Right lung (tissue), 5 donors: ENCODE data around the gene LAGE3. TPM values are rescaled to one million over a fixed set of nuclear protein-coding genes. Genes with fewer than 3 reads are reported as not detected.
"Not testable (repeated sequence)": the region's sequence is repeated elsewhere in the genome, so short reads cannot be mapped to it uniquely, and the experiment has no call there.

Source experiments
- DNase-seq, 2 donors: peaks; one replicate each; pipeline ENCODE4 v3.0.0-alpha.2; 2013
- polyA plus RNA-seq, 5 donors: library from polyadenylated mRNA; unstranded; fragments of 120-200 nt; gene quantifications; one replicate each; pipeline versions ENCODE4 v1.2.1 to v1.2.3, GENCODE V29; 2013; ENCODE audit warnings: inconsistent platforms in 1 of 5, low replicate concordance in 1 of 5; ENCODE audit not compliant: insufficient read length in 5 of 5, insufficient read depth in 1 of 5

The LAGE3 gene
- polyA plus RNA-seq, 5 donors: 12.4 to 33.4 (median 17.1) TPM

- DNase-seq: no peak
Observed at GRCh38 chrX:154506483-154507332, 27.6 kb upstream of the LAGE3 start.

- DNase-seq: no peak
Observed at GRCh38 chrX:154505734-154506133, 26.7 kb upstream of the LAGE3 start.

GRCh38 chrX:154502989-154503388 lies 23.9 kb upstream of the LAGE3 start:
- DNase-seq: no peak

GRCh38 chrX:154502098-154502497 lies 23.0 kb upstream of the LAGE3 start:
- DNase-seq: no peak

- not testable (repeated sequence) for DNase-seq
Observed at GRCh38 chrX:154501423-154501822, 22.3 kb upstream of the LAGE3 start.

GRCh38 chrX:154496591-154497137 lies 17.6 kb upstream of the LAGE3 start:
- not testable (repeated sequence) for DNase-seq

- no peak for DNase-seq
Observed at GRCh38 chrX:154495472-154495922, 16.4 kb upstream of the LAGE3 start.

GRCh38 chrX:154494715-154495114 lies 15.6 kb upstream of the LAGE3 start:
- no peak for DNase-seq

- peak; percentile 93 for DNase-seq
Observed at GRCh38 chrX:154490414-154491083, 11.5 kb upstream of the LAGE3 start, which contains the start of gene SLC10A3. Gene SLC10A3, minus strand, starts transcription at chrX:154490629. Its CDS starts 1,689 bp downstream, at chrX:154488940.

GRCh38 chrX:154490021-154490413 lies 10.9 kb upstream of the LAGE3 start:
- no peak for DNase-seq

- no peak for DNase-seq
Observed at GRCh38 chrX:154489182-154489581, 10.1 kb upstream of the LAGE3 start.

GRCh38 chrX:154488336-154489075 lies 9.4 kb upstream of the LAGE3 start:
- DNase-seq: no peak

GRCh38 chrX:154487518-154488290 lies 8.6 kb upstream of the LAGE3 start:
- no peak for DNase-seq

- peak; percentile 52 to 66 for DNase-seq
Observed at GRCh38 chrX:154486396-154487207, 7.5 kb upstream of the LAGE3 start, which contains the start of gene UBL4A. Gene UBL4A, minus strand, starts transcription at chrX:154486615. Its CDS starts 31 bp downstream, at chrX:154486584.

- no peak for DNase-seq
Observed at GRCh38 chrX:154486052-154486395, 6.9 kb upstream of the LAGE3 start.

GRCh38 chrX:154485150-154486051 lies 6.3 kb upstream of the LAGE3 start:
- no peak for DNase-seq

GRCh38 chrX:154484255-154485149 lies 5.4 kb upstream of the LAGE3 start:
- no peak for DNase-seq

GRCh38 chrX:154483325-154483724 lies 4.2 kb upstream of the LAGE3 start:
- no peak for DNase-seq
